Activated CD4-positive, alpha-beta T cell treated with anti-CD3 and anti-CD28 coated beads for 24 hours (primary cell): ENCODE data around the gene IDI2.
"Not testable (repeated sequence)": the region's sequence is repeated elsewhere in the genome, so short reads cannot be mapped to it uniquely, and the experiment has no call there.

Source experiments
- DNase-seq, 2 donors: peaks; one replicate each; pipeline ENCODE4 v3.0.0-alpha.2; 2020; ENCODE audit warnings: low read depth in 2 of 2

IDI2 gene

GRCh38 chr10:1025683-1026082, at the start of gene IDI2:
IDI2 (minus strand) TSS chr10:1025859; CDS start chr10:1024723, 1,136 bp downstream.
- DNase-seq = no peak

GRCh38 chr10:1074748-1075308, 49.2 kb upstream of the IDI2 start:
- DNase-seq = no peak

GRCh38 chr10:1074052-1074747, 48.5 kb upstream of the IDI2 start:
- DNase-seq = no peak

- DNase-seq = no peak
These were observed 45.3 kb upstream of the IDI2 start for GRCh38 chr10:1070919-1071318.

- DNase-seq = no peak
These were observed 43.0 kb upstream of the IDI2 start for GRCh38 chr10:1068380-1069361.

GRCh38 chr10:1066734-1067133, 41.1 kb upstream of the IDI2 start:
- DNase-seq = not testable (repeated sequence)

- no peak for DNase-seq
These were observed 39.2 kb upstream of the IDI2 start for GRCh38 chr10:1064964-1065247.

- no peak for DNase-seq
These were observed 37.7 kb upstream of the IDI2 start for GRCh38 chr10:1063232-1063865.

GRCh38 chr10:1061930-1062774, 36.5 kb upstream of the IDI2 start:
- DNase-seq = no peak

- DNase-seq = no peak
These were observed 34.2 kb upstream of the IDI2 start for GRCh38 chr10:1059902-1060301.

GRCh38 chr10:1058017-1058416, 32.4 kb upstream of the IDI2 start:
- DNase-seq = no peak

GRCh38 chr10:1057106-1057657, 31.5 kb upstream of the IDI2 start:
- no peak for DNase-seq

GRCh38 chr10:1056326-1057105, 30.9 kb upstream of the IDI2 start, which contains the start of gene WDR37:
WDR37 (plus strand) TSS chr10:1056385; CDS start chr10:1072156, 15,771 bp downstream.
- peak; percentile 78 to 82 for DNase-seq

GRCh38 chr10:1054684-1055083, 29.0 kb upstream of the IDI2 start:
- DNase-seq = no peak

- DNase-seq = no peak
These were observed 24.9 kb upstream of the IDI2 start for GRCh38 chr10:1050554-1050953.

GRCh38 chr10:1050145-1050544, 24.5 kb upstream of the IDI2 start:
- DNase-seq = no peak

- no peak for DNase-seq
These were observed 23.8 kb upstream of the IDI2 start for GRCh38 chr10:1049425-1049958.

GRCh38 chr10:1048732-1049424, 23.2 kb upstream of the IDI2 start, which contains the start of gene IDI1:
IDI1 (minus strand) TSS chr10:1049119; CDS start chr10:1049003, 116 bp downstream.
- DNase-seq = peak; percentile 90

GRCh38 chr10:1048349-1048731, 22.7 kb upstream of the IDI2 start:
- no peak for DNase-seq
